COLO668 (cell line): Measurements from ENCODE around the gene NRG4.
"Not testable (repeated sequence)": the region's sequence is repeated elsewhere in the genome, so short reads cannot be mapped to it uniquely, and the experiment has no call there.

Experiments used
- DNase-seq: peaks from one replicate; lab custom pipeline; 2025; ENCODE audit not compliant: unreplicated experiment; lab: John Stamatoyannopoulos, UW

Gene NRG4

GRCh38 chr15:75928680-75929608, 83.3 kb downstream of the NRG4 start:
- DNase-seq, result no peak

GRCh38 chr15:75927601-75928000, 84.6 kb downstream of the NRG4 start:
- DNase-seq, result no peak

- no peak for DNase-seq
Observed at GRCh38 chr15:75926931-75927330, 85.3 kb downstream of the NRG4 start.

GRCh38 chr15:75925440-75925839, 86.8 kb downstream of the NRG4 start:
- DNase-seq, result no peak

- DNase-seq, result no peak
Observed at GRCh38 chr15:75924576-75924975, 87.6 kb downstream of the NRG4 start.

- DNase-seq, result no peak
Observed at GRCh38 chr15:75923756-75924155, 88.5 kb downstream of the NRG4 start.

GRCh38 chr15:75921732-75922703, 90.2 kb downstream of the NRG4 start:
- DNase-seq, result no peak

GRCh38 chr15:75920079-75920478, 92.1 kb downstream of the NRG4 start:
- no peak for DNase-seq

- no peak for DNase-seq
Observed at GRCh38 chr15:75918135-75918534, 94.1 kb downstream of the NRG4 start.

- no peak for DNase-seq
Observed at GRCh38 chr15:75916978-75917377, 95.2 kb downstream of the NRG4 start.

- DNase-seq, result not testable (repeated sequence)
Observed at GRCh38 chr15:75910355-75910754, 101.9 kb downstream of the NRG4 start.

- no peak for DNase-seq
Observed at GRCh38 chr15:75905231-75905630, 107.0 kb downstream of the NRG4 start.

GRCh38 chr15:75903331-75904239, 108.6 kb downstream of the NRG4 start, which contains the start of gene FBXO22:
Gene FBXO22 (plus strand): TSS chr15:75903878. CDS start chr15:75903964, 86 bp downstream.
- DNase-seq, result peak; percentile 95

- DNase-seq, result no peak
Observed at GRCh38 chr15:75902129-75902557, 110.1 kb downstream of the NRG4 start.

GRCh38 chr15:75900577-75900976, 111.6 kb downstream of the NRG4 start:
- DNase-seq, result no peak

GRCh38 chr15:75895731-75896130, 116.5 kb downstream of the NRG4 start:
- DNase-seq, result no peak

GRCh38 chr15:75891895-75892294, 120.3 kb downstream of the NRG4 start:
- no peak for DNase-seq
